Vagina (tissue), 2 donors: ENCODE measurements around the gene LTO1. TPM values are rescaled to one million over a fixed set of nuclear protein-coding genes. Genes with fewer than 3 reads are reported as not detected.
A peak's percentile ranks its signal among the peaks of the same experiment; 100 is the strongest.

ENCODE experiments used
- DNase-seq, 2 donors: peaks; one replicate each; pipeline ENCODE4 v3.0.0-alpha.2; 2017; ENCODE audit errors: extremely low spot score in 2 of 2
- H3K27ac ChIP-seq: fragments of 200-600 bp; sonication (generic); one replicate; pipeline ENCODE4 v1.5.1; 2019
- H3K27me3 ChIP-seq: fragments of 200-600 bp; sonication (generic); one replicate; pipeline ENCODE4 v1.5.1; 2019
- H3K36me3 ChIP-seq, 2 donors: fragments of 200-600 bp; sonication (generic); one replicate each; pipeline ENCODE4 v1.5.1; 2017 to 2019
- H3K4me1 ChIP-seq: fragments of 200-600 bp; sonication (generic); one replicate; pipeline ENCODE4 v1.5.1; 2019
- H3K4me3 ChIP-seq, 2 donors: fragments of 200-600 bp; sonication (generic); 1 replicate in 1 of 2; 2 replicates in 1 of 2; pipeline ENCODE4 v1.5.1; 2016 to 2019
- H3K9me3 ChIP-seq: fragments of 200-600 bp; sonication (generic); one replicate; pipeline ENCODE4 v1.5.1; 2019
- CTCF ChIP-seq, 3 experiments: fragments of 450-650 bp in 2 of 3; fragments of 200-600 bp in 1 of 3; sonication (generic) in 1 of 3; IDR thresholded peaks; one replicate each; pipeline ENCODE4 v1.5.1; 2017 to 2019; ENCODE audit warnings: antibody characterized with exemption in 3 of 3, mild to moderate bottlenecking in 2 of 3, moderate library complexity in 2 of 3
- POLR2A ChIP-seq, 2 donors: fragments of 450-650 bp; IDR thresholded peaks; one replicate each; pipeline ENCODE4 v1.6.1; 2017; ENCODE audit warnings: antibody characterized with exemption in 2 of 2, mild to moderate bottlenecking in 2 of 2, moderate library complexity in 2 of 2
- POLR2AphosphoS5 ChIP-seq, 2 donors: sonication (generic); formaldehyde crosslinking; IDR thresholded peaks; one replicate each; pipeline ENCODE4 v1.9.0; 2017; ENCODE audit warnings: antibody characterized with exemption in 2 of 2, mild to moderate bottlenecking in 2 of 2, low read depth in 1 of 2; ENCODE audit not compliant: insufficient read depth in 1 of 2
- intact Hi-C: fragments of 100-400 bp; cut with DNase I; formaldehyde crosslinking; loops from one replicate; pipeline ENCODE4 v1.15.1; 2023
- total RNA-seq: library from RNA; depleted of rRNA; stranded (reverse); fragments of >200 nt; gene quantifications from one replicate; pipeline ENCODE4 v1.2.3, GENCODE V29; 2016

The LTO1 gene
- total RNA-seq, 1 donor from 2014 or later: 15.7 TPM

- Histone ChIP-seq H3K27ac (no peak overlapping the region), H3K9me3 (no peaks in the 10 kb centered on the region), H3K36me3 (peaks cover 0 to 6% of the 10 kb centered on the region in 2 donors), H3K4me1 (peaks cover 26% of the 10 kb centered on the region), H3K4me3 (no peak overlapping the region), H3K27me3 (no peaks in the 10 kb centered on the region)
- intact Hi-C loops: no loop called here
- TF ChIP-seq CTCF (IDR thresholded peaks at IDR 0.05) (peak; percentile 72 to 79 (median 75)), POLR2AphosphoS5 (IDR thresholded peaks at IDR 0.05; ENCODE audit: insufficient read depth in 1 of 2, low read depth in 1 of 2) (peak; percentile 23 to 25), POLR2A (IDR thresholded peaks at IDR 0.05) (no peak)
- DNase-seq: no peak
These were observed 4.9 kb downstream of the LTO1 start for GRCh38 chr11:69670158-69670845.

- no peak for DNase-seq
- Histone ChIP-seq H3K36me3 (peaks cover 0 to 15% of the 10 kb centered on the region in 2 donors), H3K4me3 (no peak overlapping the region), H3K4me1 (peaks cover 23% of the 10 kb centered on the region), H3K27me3 (no peaks in the 10 kb centered on the region), H3K27ac (no peak overlapping the region), H3K9me3 (no peaks in the 10 kb centered on the region)
- TF ChIP-seq CTCF (IDR thresholded peaks at IDR 0.05): no peak
- no peak for TF ChIP-seq POLR2A (IDR thresholded peaks at IDR 0.05)
- TF ChIP-seq POLR2AphosphoS5 (IDR thresholded peaks at IDR 0.05; ENCODE audit: insufficient read depth in 1 of 2, low read depth in 1 of 2): no peak
- intact Hi-C loops: no loop called here
These were observed 5.7 kb downstream of the LTO1 start for GRCh38 chr11:69669486-69669885.

DNA sequence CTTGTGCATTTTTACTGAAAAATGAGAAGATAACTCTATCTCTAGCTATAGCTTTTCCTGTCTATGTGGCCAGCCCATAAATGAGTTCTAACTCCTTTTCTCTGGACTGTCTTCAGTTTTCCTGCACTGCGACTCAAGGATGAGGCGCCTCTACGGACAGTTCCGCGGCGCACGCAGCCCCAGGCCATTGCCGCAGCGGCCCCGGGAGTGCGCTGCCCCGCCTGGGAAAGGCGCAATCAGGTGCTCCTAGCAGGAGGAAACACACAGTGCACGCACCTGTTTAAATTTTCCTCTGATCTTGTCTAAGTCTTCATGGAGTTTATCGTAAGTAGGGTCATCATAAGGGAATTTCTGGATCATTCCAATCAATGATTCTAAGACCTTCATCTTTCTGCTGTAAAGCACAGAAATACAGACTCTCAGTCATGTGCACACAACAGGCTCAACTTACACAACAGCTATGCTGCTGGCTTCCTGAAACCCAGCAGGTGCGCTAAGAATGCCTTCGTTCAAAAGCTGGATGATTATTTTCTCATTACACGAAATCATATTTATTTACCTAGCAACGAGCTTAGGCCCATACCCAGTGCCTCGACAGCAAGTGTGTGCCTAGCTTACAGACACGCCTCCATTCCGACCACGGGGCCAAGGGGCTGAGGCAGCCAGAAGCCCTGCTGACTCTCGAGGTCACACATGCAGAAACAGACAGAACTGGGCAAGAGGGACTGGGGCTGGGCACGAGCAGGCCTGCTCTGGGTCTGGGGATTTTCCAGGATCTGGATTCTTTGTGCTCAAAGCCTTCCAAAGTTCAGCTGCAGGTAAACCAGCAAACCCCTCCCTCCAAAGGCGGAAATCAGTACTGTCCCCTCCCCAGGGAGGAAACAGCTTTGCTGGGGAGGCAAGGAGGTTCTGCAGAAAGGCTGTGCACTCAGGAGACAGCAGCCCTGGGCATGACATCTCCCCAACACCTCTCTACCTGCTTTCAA lies 7.2 kb downstream of the LTO1 start:
- intact Hi-C loops: no loop called here
- no peak overlapping the region for H3K4me3 ChIP-seq
- no peaks in the 10 kb centered on the region for H3K9me3 ChIP-seq
- H3K27ac ChIP-seq: no peak overlapping the region
- no peaks in the 10 kb centered on the region for H3K27me3 ChIP-seq
- TF ChIP-seq POLR2AphosphoS5 (IDR thresholded peaks at IDR 0.05; ENCODE audit: insufficient read depth in 1 of 2, low read depth in 1 of 2): no peak
- TF ChIP-seq CTCF (IDR thresholded peaks at IDR 0.05): no peak
- TF ChIP-seq POLR2A (IDR thresholded peaks at IDR 0.05): no peak
- no peak for DNase-seq
- peaks cover 12% of the 10 kb centered on the region for H3K4me1 ChIP-seq
- H3K36me3 ChIP-seq: peaks cover 0 to 15% of the 10 kb centered on the region in 2 donors

DNA sequence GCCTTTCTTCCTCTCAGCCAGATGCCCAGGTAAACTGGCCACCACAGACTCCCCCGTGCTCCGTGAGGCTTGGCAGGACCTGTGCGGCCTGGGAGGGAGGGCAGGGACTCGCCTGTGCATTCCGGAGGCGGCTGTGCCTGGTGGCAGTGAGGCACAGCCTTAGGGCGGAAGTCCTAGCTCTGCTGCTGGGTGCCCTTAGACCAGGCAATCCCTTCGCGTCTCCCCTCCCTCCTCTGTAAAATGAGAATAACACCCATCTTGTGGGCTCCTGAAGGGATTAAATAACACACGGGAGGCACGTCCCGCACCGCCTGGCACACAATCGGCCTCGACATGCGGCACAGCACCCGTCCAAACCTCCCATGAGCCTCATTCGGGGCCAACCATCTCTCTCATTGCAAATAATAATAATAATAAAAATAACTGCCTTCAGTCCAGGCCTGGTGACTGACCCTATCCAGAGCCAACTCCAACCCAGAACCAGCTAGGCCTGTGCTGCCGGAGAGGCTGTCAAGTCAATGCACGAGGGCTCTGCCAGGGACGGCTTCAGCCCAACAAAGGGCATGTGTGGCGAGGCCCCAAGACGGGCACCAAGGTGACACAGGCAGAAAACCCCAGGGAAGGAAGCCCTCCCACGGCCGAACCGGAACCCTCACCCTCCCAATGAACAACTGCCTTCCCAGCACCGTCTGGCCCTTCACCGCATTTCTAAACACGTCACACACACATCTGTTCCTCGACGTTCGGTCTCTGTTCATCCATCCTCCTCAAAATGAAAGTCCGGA lies 8.2 kb downstream of the LTO1 start:
- Histone ChIP-seq H3K27ac (no peak overlapping the region), H3K9me3 (no peaks in the 10 kb centered on the region), H3K36me3 (peaks cover 0 to 15% of the 10 kb centered on the region in 2 donors), H3K4me1 (peaks cover 12% of the 10 kb centered on the region), H3K27me3 (no peaks in the 10 kb centered on the region), H3K4me3 (no peak overlapping the region)
- no peak for DNase-seq
- TF ChIP-seq POLR2AphosphoS5 (IDR thresholded peaks at IDR 0.05; ENCODE audit: insufficient read depth in 1 of 2, low read depth in 1 of 2) (no peak), CTCF (IDR thresholded peaks at IDR 0.05) (no peak), POLR2A (IDR thresholded peaks at IDR 0.05) (no peak)
- intact Hi-C loops: no loop called here
